Activated B cell treated with CpG ODN at 0.5 μM for 24 hours (primary cell): ENCODE measurements around the gene SH3RF2. TPM values are rescaled to one million over a fixed set of nuclear protein-coding genes. Genes with fewer than 3 reads are reported as not detected.

ENCODE experiments used
- ATAC-seq: fragments of 200-7000 bp; cut with Tn5 transposase; one replicate; pipeline ENCODE4 v1.10.0; 2021; ENCODE audit warnings: low read depth, mild to moderate bottlenecking, moderate library complexity
- CTCF ChIA-PET: fragments of 350-600 bp; sonication (Branson Sonifier 250); formaldehyde crosslinking; loops from one replicate; lab custom pipeline; 2021; ENCODE audit warnings: antibody characterized with exemption; lab: Charles Lee
- POLR2A ChIA-PET: fragments of 350-600 bp; sonication (Branson Sonifier 250); formaldehyde crosslinking; loops from one replicate; lab custom pipeline; 2021; ENCODE audit warnings: antibody characterized with exemption; lab: Charles Lee
- DNase-seq: peaks from one replicate; pipeline ENCODE4 v3.0.0; 2022
- H3K27ac Mint-ChIP-seq: one replicate; pipeline ENCODE4 v1.8.0; 2020; ENCODE audit warnings: mixed read lengths
- H3K27me3 Mint-ChIP-seq: one replicate; pipeline ENCODE4 v1.8.0; 2021; ENCODE audit warnings: mixed read lengths
- H3K36me3 Mint-ChIP-seq: one replicate; pipeline ENCODE4 v1.8.0; 2021; ENCODE audit warnings: low read depth, mixed read lengths
- H3K4me1 Mint-ChIP-seq: one replicate; pipeline ENCODE4 v1.8.0; 2021; ENCODE audit warnings: mixed read lengths
- H3K4me3 Mint-ChIP-seq: one replicate; pipeline ENCODE4 v1.8.0; 2020; ENCODE audit warnings: mild to moderate bottlenecking, mixed read lengths
- H3K9me3 Mint-ChIP-seq: one replicate; pipeline ENCODE4 v1.8.0; 2020; ENCODE audit warnings: mixed read lengths
- intact Hi-C: fragments of 100-400 bp; cut with micrococcal nuclease; formaldehyde crosslinking; loops from one replicate; pipeline ENCODE4 v1.15.1; 2024
- total RNA-seq: library from RNA; stranded (reverse); gene quantifications from 2 replicates; pipeline ENCODE4 v1.2.3, GENCODE V29; 2022
- TF ChIP-seq, protein P1 (sequence below): fragments of 200-600 bp; IDR thresholded peaks from one replicate; pipeline ENCODE4 v1.8.0; 2022; ENCODE audit warnings: antibody characterized with exemption, mild to moderate bottlenecking

The SH3RF2 gene
- total RNA-seq, 1 donor from 2014 or later: not detected

- TF ChIP-seq, protein P1, sequence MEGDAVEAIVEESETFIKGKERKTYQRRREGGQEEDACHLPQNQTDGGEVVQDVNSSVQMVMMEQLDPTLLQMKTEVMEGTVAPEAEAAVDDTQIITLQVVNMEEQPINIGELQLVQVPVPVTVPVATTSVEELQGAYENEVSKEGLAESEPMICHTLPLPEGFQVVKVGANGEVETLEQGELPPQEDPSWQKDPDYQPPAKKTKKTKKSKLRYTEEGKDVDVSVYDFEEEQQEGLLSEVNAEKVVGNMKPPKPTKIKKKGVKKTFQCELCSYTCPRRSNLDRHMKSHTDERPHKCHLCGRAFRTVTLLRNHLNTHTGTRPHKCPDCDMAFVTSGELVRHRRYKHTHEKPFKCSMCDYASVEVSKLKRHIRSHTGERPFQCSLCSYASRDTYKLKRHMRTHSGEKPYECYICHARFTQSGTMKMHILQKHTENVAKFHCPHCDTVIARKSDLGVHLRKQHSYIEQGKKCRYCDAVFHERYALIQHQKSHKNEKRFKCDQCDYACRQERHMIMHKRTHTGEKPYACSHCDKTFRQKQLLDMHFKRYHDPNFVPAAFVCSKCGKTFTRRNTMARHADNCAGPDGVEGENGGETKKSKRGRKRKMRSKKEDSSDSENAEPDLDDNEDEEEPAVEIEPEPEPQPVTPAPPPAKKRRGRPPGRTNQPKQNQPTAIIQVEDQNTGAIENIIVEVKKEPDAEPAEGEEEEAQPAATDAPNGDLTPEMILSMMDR: no peak
- Mint-ChIP-seq H3K36me3 (no peaks in the 10 kb centered on the region), H3K9me3 (no peaks in the 10 kb centered on the region), H3K4me1 (peaks cover 9% of the 10 kb centered on the region), H3K27ac (no peak overlapping the region), H3K4me3 (no peak overlapping the region), H3K27me3 (peaks cover 3% of the 10 kb centered on the region)
- CTCF ChIA-PET: no interaction called here
- intact Hi-C loops: no loop called here
- ATAC-seq (no peak), DNase-seq (no peak)
- POLR2A ChIA-PET: no interaction called here
Measured at GRCh38 chr5:146084376-146084775, 148.0 kb downstream of the SH3RF2 start.

DNA sequence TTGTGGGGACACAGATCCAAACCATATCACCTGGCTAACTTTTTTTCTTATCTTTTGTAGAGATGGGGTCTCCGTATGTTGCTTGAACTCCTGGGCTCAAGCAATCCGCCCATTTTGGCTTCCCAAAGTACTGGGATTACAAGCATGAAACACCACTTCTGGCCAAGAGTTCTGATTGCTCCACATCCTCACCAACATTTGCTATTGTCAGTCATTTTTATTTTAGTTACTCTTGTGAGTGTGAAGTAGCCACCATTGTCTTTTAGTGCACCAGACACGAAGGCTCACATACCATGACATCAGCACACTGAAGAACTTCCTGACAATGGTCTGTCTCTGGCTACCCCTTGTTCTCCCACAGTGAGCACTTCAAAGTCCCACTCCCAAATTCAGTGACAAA lies 151.7 kb downstream of the SH3RF2 start:
- POLR2A ChIA-PET: no interaction called here
- intact Hi-C loops: no loop called here
- Mint-ChIP-seq H3K36me3 (no peaks in the 10 kb centered on the region), H3K27me3 (no peaks in the 10 kb centered on the region), H3K4me1 (no peaks in the 10 kb centered on the region), H3K27ac (no peak overlapping the region), H3K9me3 (no peaks in the 10 kb centered on the region), H3K4me3 (no peak overlapping the region)
- CTCF ChIA-PET: no interaction called here
- ATAC-seq: no peak
- TF ChIP-seq, protein P1: no peak
- DNase-seq: no peak

DNA sequence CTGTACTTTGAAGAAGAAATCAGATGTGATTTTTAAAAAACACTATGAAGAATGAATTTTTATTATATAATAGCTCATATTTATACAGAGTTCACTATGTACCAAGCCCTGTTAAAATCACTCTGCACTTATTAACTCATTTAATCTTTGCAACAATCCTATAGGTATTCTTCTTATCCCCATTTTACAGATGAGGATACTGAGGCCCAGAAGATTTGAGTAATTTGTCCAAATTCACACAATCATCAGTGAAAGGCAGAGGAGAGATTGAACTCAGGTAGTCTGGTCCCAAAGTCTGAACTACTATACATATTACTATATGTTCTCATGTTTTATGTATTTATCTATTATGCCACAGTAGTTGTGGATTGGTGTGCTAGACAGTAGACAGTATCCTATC lies 152.9 kb downstream of the SH3RF2 start:
- intact Hi-C loops: no loop called here
- no peaks in the 10 kb centered on the region for H3K9me3 Mint-ChIP-seq
- no peak overlapping the region for H3K4me3 Mint-ChIP-seq
- H3K27ac Mint-ChIP-seq: no peak overlapping the region
- POLR2A ChIA-PET: no interaction called here
- H3K27me3 Mint-ChIP-seq: no peaks in the 10 kb centered on the region
- CTCF ChIA-PET: no interaction called here
- TF ChIP-seq, protein P1: no peak
- H3K36me3 Mint-ChIP-seq: no peaks in the 10 kb centered on the region
- DNase-seq: no peak
- ATAC-seq: no peak
- H3K4me1 Mint-ChIP-seq: no peaks in the 10 kb centered on the region

DNA sequence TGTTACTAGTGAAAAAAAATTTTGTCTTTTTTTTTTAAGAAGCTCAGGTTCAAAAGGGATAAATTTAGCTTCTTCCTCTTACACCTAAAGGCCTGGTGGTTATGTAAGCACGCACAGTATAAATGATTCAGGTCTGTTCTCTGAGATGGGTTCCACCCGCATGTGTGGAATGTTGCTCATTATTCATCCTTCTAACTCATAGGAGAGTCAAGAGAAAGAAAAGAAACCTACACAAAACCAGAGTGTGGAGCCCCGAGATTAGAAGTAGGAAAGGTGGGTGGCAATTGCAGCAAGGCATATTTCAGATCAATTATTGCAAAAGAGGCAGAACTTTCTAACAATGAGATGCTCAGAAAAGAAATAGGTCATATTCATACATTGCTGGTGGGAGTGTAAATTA lies 155.5 kb downstream of the SH3RF2 start:
- ChIA-PET POLR2A (interaction anchor here (0.6 kb wide), 1 partner anchor 227 kb away, joined by 3 read pairs; no protein-coding TSS in a partner anchor), CTCF (no interaction called here)
- ATAC-seq: no peak
- H3K36me3 Mint-ChIP-seq: no peaks in the 10 kb centered on the region
- H3K9me3 Mint-ChIP-seq: no peaks in the 10 kb centered on the region
- H3K4me1 Mint-ChIP-seq: no peaks in the 10 kb centered on the region
- intact Hi-C loops: no loop called here
- DNase-seq: no peak
- TF ChIP-seq, protein P1: no peak
- no peaks in the 10 kb centered on the region for H3K27me3 Mint-ChIP-seq
- no peak overlapping the region for H3K27ac Mint-ChIP-seq
- no peak overlapping the region for H3K4me3 Mint-ChIP-seq

GRCh38 chr5:146098047-146098446 lies 161.7 kb downstream of the SH3RF2 start:
- ATAC-seq (no peak), DNase-seq (no peak)
- Mint-ChIP-seq H3K4me3 (no peak overlapping the region), H3K4me1 (no peaks in the 10 kb centered on the region), H3K36me3 (no peaks in the 10 kb centered on the region), H3K27ac (no peak overlapping the region), H3K9me3 (no peaks in the 10 kb centered on the region), H3K27me3 (no peaks in the 10 kb centered on the region)
- CTCF ChIA-PET: no interaction called here
- intact Hi-C loops: no loop called here
- TF ChIP-seq, protein P1: no peak
- POLR2A ChIA-PET: no interaction called here
